ENCODE measurements around the gene UBQLN4. TPM values are rescaled to one million over a fixed set of nuclear protein-coding genes. Genes with fewer than 3 reads are reported as not detected.

The UBQLN4 gene
- total RNA-seq, 1 experiment from 2014 or later, result 58.4 TPM

DNA sequence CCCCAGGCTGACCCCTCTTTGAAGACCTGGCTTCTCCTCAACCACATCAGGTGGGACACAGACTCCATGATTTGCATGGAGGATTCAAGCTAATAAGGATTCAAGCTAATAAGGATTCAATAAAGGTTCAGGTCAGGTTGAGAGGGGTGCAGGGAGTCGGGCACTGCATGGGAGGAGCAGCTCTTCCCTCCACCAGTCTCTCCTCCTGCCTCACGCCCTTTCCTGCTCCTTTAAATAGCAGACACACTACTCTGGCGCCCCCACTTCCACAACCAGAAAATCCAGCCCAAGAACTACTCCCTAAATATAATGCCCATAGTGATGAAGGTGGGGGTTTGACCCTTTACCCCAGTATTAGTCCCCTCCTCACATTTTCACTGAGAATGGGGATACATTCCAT is 21.6 kb upstream of the UBQLN4 start:
- Histone ChIP-seq H3K9me2 (ENCODE audit: insufficient read depth) (no peaks in the 10 kb centered on the region), H3K4me3 (no peak overlapping the region), H3K27ac (no peak overlapping the region), H3K79me2 (ENCODE audit: low read depth) (no peaks in the 10 kb centered on the region), H3K36me3 (ENCODE audit: low read depth) (no peaks in the 10 kb centered on the region), H2AFZ (no peak overlapping the region), H3K9me3 (ENCODE audit: insufficient read depth, low read depth) (no peaks in the 10 kb centered on the region), H3K27me3 (ENCODE audit: insufficient read depth, low read depth) (no peaks in the 10 kb centered on the region), H4K20me1 (ENCODE audit: insufficient read depth) (no peaks in the 10 kb centered on the region), H3F3A (ENCODE audit: insufficient read depth, low read depth) (peaks cover 26% of the 10 kb centered on the region; the same call in 1 of the 2 replicates), H3K4me2 (no peak overlapping the region), H3K4me1 (replicated peaks; ENCODE audit: insufficient read depth) (no peaks in the 10 kb centered on the region)
- POLR2A ChIA-PET (ENCODE audit: unreplicated experiment), result no interaction called here
- TF ChIP-seq EZH2 (IDR thresholded peaks at IDR 0.05; ENCODE audit: low read depth), result no peak
- TF ChIP-seq, protein P1, sequence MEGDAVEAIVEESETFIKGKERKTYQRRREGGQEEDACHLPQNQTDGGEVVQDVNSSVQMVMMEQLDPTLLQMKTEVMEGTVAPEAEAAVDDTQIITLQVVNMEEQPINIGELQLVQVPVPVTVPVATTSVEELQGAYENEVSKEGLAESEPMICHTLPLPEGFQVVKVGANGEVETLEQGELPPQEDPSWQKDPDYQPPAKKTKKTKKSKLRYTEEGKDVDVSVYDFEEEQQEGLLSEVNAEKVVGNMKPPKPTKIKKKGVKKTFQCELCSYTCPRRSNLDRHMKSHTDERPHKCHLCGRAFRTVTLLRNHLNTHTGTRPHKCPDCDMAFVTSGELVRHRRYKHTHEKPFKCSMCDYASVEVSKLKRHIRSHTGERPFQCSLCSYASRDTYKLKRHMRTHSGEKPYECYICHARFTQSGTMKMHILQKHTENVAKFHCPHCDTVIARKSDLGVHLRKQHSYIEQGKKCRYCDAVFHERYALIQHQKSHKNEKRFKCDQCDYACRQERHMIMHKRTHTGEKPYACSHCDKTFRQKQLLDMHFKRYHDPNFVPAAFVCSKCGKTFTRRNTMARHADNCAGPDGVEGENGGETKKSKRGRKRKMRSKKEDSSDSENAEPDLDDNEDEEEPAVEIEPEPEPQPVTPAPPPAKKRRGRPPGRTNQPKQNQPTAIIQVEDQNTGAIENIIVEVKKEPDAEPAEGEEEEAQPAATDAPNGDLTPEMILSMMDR (conservative IDR thresholded peaks at IDR 0.05), result no peak
- DNase-seq, result no peak
- CTCF ChIA-PET, result no interaction called here
- intact Hi-C loops (cut with micrococcal nuclease; ENCODE audit: unreplicated experiment), result no loop called here
- no TSS peak for BruUV-seq (replicated peaks)

DNA sequence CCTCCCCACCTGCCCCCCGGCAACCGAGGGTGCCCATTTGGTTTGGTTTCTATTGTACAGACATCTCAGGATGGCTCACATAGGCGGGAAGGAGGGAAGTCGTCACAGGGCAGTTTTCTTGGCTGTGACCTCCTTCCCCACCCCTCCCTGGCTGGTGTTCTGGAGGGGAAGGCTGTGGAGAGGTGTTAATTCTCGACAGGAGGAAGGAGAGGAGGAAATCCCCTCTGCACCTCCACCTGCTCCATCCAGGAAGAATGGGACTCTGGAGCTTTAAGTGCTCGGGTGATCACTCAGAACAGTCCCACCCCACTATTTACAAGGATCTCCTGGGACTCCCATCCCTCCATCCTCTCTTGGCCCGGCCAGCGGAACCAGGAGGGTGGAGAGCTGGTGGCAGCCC is 21.1 kb upstream of the UBQLN4 start:
- no peaks in the 10 kb centered on the region for H3K9me3 ChIP-seq (ENCODE audit: insufficient read depth, low read depth)

DNA sequence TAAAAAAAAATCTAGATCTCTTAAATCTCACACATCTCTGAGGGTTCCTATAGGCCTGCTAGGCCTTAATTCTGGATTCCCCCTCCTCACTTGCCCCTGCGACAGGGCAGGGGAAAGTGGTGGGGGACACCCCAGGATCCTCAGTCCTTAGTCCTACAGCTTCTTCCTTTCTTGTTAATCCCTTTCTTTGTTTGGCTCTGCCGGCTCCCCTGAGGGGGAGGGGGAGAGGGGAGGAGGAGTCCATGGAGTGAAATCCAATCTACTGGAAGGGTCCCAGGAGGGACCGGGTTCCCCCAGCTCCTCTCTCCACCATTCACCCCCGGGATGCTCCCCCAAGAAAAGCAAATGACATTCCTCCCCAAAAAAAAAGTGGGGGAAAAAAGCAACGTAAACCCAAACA is 20.1 kb upstream of the UBQLN4 start:
- no peak for TF ChIP-seq EZH2 (IDR thresholded peaks at IDR 0.05; ENCODE audit: low read depth)
- TF ChIP-seq, protein P1 (conservative IDR thresholded peaks at IDR 0.05), result no peak
- H3K4me2 ChIP-seq, result no peak overlapping the region
- no peaks in the 10 kb centered on the region for H3K79me2 ChIP-seq (ENCODE audit: low read depth)
- intact Hi-C loops (cut with micrococcal nuclease; ENCODE audit: unreplicated experiment), result no loop called here
- H3K9me2 ChIP-seq (ENCODE audit: insufficient read depth), result no peaks in the 10 kb centered on the region
- H3K27me3 ChIP-seq (ENCODE audit: insufficient read depth, low read depth), result no peaks in the 10 kb centered on the region
- ChIA-PET CTCF (no interaction called here), POLR2A (ENCODE audit: unreplicated experiment) (no interaction called here)
- H2AFZ ChIP-seq, result no peak overlapping the region
- H3K36me3 ChIP-seq (ENCODE audit: low read depth), result no peaks in the 10 kb centered on the region
- H3K27ac ChIP-seq, result no peak overlapping the region
- H3K4me1 ChIP-seq (replicated peaks; ENCODE audit: insufficient read depth), result no peaks in the 10 kb centered on the region
- no TSS peak for BruUV-seq (replicated peaks)
- no peak overlapping the region for H3K4me3 ChIP-seq
- no peaks in the 10 kb centered on the region for H3K9me3 ChIP-seq (ENCODE audit: insufficient read depth, low read depth)
- no peak for DNase-seq
- peaks cover 27% of the 10 kb centered on the region; the same call in 1 of the 2 replicates for H3F3A ChIP-seq (ENCODE audit: insufficient read depth, low read depth)
- H4K20me1 ChIP-seq (ENCODE audit: insufficient read depth), result no peaks in the 10 kb centered on the region

More for the DNA sequence above, 21.1 kb upstream of the UBQLN4 start:
- Histone ChIP-seq H3F3A (ENCODE audit: insufficient read depth, low read depth) (peaks cover 26% of the 10 kb centered on the region; the same call in 1 of the 2 replicates), H3K79me2 (ENCODE audit: low read depth) (no peaks in the 10 kb centered on the region), H3K36me3 (ENCODE audit: low read depth) (no peaks in the 10 kb centered on the region), H3K9me2 (ENCODE audit: insufficient read depth) (no peaks in the 10 kb centered on the region), H3K27ac (no peak overlapping the region), H2AFZ (no peak overlapping the region), H3K4me2 (no peak overlapping the region), H3K27me3 (ENCODE audit: insufficient read depth, low read depth) (no peaks in the 10 kb centered on the region), H3K4me1 (replicated peaks; ENCODE audit: insufficient read depth) (no peaks in the 10 kb centered on the region), H4K20me1 (ENCODE audit: insufficient read depth) (no peaks in the 10 kb centered on the region), H3K4me3 (no peak overlapping the region)
- DNase-seq, result no peak
- intact Hi-C loops (cut with micrococcal nuclease; ENCODE audit: unreplicated experiment), result no loop called here
- POLR2A ChIA-PET (ENCODE audit: unreplicated experiment), result interaction anchor here (0.6 kb wide), 1 partner anchor 344 kb away, joined by 5 read pairs; no protein-coding TSS in a partner anchor
- TF ChIP-seq EZH2 (IDR thresholded peaks at IDR 0.05; ENCODE audit: low read depth), result no peak
- TF ChIP-seq, protein P1 (conservative IDR thresholded peaks at IDR 0.05), result no peak
- BruUV-seq (replicated peaks), result no TSS peak
- CTCF ChIA-PET, result no interaction called here
